Measurements from ENCODE around the gene PRKD1.
"Not testable (repeated sequence)": the region's sequence is repeated elsewhere in the genome, so short reads cannot be mapped to it uniquely, and the experiment has no call there.

PRKD1 gene

DNA sequence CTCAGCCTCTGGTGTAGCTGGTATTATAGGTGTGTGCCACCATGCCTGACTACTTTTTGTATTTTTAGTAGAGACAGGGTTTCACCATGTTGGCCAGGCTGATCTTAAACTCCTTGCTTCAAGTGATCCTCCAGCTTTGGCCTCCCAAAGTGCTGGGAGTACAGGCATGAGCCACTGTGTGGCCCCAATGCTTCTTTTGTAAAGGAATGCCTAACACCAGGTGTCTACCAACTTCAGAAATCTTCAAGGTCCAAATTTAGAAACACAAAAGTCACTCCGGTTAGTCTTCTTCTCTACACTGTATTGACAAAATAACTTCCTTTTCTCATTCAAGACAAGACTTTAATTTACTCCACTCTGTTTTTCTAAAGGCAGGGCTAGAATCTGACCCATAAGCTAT lies 188.7 kb downstream of the PRKD1 start:
- no peak for DNase-seq (ENCODE audit: low read depth)

DNA sequence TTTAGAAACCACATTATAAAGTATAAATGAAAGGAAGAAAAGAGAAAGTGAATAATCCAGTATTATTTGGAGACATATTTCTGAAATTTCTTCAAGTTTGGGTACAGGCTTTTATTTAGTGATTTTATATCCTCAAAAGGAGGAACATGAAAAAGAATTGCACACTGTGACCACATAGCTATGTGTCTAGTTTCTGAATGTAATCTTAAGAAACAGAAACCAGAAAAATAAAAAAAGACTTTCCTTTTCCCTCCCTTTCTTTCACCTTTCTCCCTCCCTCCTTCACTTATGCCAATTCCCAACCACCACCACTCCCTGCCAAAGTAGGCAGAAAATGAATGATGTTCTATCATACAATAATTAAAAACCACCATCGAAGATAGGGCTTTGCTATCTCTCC lies 189.6 kb downstream of the PRKD1 start:
- no peak for DNase-seq (ENCODE audit: low read depth)

DNA sequence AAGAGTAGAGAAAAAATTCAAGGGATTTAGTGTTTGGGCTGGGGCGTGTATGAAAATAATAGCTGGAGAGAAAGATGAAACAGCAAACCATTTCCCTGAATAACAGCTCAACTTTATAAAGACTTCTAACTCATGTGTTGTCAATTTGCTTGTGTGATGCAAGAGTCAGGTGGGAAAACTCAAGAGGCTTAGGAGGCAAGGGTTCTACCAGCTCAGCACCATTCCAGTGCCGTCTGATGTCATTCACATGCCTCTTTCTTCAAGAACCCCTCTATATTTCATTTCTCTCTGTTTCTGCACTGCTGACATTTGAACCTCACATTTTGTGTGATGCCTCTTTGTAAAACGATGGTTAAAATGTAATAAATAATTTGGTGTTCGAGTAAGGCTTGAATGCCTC lies 192.2 kb downstream of the PRKD1 start:
- DNase-seq (ENCODE audit: low read depth): no peak

DNA sequence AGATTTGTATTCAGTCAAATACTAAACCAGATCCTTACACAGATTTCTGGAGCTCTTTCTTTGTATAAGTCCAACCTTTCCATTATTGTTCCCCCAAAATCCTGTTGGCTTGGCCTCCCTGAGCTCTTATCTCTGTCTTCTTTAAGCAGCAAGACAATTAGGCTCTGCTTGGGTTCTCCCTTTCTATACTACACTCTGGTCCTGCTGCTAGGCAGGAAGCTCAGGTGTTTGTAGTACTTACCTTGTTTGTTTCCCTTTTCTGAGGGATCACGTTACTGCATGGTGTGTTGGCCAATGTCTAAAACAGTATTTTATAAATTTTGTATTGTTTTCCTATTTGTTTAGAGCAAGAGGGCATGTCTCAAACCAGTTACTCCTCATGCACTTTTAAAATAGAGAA lies 192.9 kb downstream of the PRKD1 start:
- DNase-seq (ENCODE audit: low read depth): no peak

DNA sequence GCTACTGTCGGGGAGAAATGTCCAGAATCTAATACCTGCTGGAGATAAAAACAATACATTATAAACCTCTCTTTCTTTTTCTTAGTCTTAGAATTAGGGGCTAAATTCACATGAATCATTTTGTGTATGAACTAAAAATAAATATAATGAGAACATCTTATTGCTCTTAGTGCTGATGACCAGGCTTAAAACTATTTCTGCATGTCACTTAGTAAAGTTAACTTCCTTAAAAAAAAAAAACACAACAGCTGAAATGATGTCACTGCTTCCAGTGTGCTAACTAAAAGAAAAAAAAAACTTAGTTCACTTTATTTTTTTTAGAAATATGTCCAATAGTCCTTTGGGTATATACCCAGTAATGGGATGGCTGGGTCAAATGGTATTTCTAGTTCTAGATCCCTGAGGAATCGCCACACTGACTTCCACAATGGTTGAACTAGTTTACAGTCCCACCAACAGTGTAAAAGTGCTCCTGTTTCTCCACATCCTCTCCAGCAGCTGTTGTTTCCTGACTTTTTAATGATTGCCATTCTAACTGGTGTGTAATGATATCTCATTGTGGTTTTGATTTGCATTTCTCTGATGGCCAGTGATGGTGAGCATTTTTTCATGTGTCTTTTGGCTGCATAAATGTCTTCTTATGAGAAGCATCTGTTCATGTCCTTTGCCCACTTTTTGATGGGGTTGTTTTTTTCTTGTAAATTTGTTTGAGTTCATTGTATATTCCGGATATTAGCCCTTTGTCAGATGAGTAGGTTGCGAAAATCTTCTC lies 200.9 kb downstream of the PRKD1 start:
- DNase-seq (ENCODE audit: low read depth): not testable (repeated sequence)

DNA sequence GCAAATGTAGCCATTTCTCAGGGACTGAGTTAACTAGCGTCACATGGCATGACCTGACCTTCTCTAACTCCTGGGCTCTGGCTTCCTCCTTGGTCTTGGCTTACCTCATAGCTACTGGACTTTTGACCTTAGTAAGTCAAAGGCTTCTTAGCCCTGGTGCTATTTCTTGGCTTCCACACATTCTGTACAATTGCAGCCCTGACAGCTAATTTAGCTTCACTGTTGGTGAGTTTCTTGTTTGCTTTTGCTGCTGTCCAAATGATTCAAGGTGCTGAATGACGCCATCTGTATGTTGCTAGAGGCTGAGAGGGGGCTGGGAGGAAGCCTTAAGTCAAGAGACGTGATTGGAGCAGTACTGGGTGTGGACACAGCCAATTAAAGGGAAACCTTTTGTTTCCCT lies 202.7 kb downstream of the PRKD1 start:
- no peak for DNase-seq (ENCODE audit: low read depth)

DNA sequence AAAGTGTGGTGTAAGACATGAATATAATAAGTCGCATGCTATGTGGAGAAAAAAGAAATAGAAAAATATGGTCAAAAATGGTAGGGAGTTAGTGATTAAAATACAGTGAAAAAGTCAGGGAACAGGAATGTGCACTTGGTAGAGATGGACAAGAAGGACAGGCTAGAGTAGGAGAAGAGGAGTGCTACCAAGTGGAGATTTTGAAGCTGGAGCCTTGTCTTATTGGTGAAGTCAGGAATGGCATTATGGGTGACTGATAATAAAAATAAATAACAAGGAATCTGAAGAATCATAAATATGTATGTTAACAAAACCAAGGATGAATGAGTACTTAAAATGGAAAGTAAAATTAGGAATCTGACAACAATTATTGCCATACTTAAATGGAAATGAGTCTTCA lies 204.8 kb downstream of the PRKD1 start:
- no peak for DNase-seq (ENCODE audit: low read depth)

DNA sequence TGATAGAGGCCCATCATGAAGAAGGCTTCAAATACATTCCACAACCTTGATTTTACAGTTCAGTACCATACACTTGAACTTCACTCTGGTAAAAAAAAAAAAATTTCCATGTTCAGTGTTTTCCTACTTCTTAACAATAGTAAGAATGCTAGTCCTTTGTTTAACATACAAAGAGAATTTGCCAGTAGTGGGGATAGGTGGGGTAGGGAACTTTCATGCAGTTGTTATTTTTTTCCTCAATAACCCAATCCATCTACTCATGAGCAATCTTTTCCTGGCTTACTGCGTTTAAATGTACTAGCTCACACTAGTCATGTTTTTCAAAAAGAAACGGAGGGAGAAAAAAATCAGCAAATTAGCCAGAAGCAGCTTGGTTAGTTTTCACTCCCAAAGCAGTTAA lies 206.1 kb downstream of the PRKD1 start:
- no peak for DNase-seq (ENCODE audit: low read depth)

DNA sequence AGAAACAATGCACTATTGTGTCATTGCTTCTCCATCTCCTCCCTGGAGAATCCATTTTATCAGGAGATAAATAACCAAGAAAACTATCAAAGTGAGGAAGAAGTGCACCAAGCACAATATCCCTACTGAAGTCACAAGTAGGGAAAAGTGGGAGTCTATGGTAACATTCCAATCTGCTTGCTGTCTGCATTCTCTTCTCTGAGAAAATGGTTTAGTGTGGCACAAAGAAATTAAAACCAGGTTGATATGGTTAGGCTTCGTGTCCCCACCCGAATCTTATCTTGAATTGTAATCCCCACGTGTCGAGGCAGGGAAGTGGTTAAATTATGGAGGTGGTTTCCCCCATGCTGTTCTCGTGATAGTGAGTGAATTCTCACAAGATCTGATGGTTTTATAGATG lies 209.7 kb downstream of the PRKD1 start:
- DNase-seq (ENCODE audit: low read depth): no peak

DNA sequence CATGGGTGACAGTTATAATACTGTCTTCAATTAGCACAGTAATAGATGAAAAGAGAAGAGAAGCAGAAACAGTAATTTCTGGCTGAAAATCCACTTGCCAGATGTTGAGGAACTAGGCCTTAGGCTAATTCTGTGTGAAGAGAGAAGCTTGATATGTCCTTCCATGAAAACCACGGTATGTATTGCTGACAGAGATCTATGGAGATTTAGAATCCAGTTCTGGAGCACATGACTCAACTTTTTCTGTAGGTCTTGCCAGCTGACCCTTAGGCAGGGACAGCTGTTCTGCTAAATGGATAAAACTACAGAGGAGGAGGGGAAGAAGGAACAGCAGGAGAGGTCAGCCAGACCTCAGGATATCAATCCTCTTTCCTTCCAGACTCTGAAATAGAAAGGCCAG lies 211.5 kb downstream of the PRKD1 start:
- DNase-seq (ENCODE audit: low read depth): no peak

DNA sequence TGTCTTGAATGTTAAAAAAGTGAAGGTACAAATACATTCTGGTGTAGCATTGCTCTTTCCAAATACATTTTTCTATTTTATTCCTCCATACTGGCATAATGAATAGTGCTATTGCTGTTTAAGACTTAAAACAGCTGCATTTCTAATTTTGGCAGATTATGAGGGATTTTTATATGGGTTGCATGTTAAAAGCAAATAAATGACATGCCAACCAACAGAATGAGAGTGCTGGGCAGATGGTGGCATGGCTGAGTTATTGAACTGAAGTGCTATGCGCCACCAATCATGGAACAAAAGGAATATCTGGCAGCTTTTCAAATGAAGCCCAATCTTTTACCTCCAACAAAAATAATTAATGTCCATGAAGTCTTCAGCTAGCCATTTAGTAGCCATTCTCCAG lies 215.0 kb downstream of the PRKD1 start:
- DNase-seq (ENCODE audit: low read depth): no peak

DNA sequence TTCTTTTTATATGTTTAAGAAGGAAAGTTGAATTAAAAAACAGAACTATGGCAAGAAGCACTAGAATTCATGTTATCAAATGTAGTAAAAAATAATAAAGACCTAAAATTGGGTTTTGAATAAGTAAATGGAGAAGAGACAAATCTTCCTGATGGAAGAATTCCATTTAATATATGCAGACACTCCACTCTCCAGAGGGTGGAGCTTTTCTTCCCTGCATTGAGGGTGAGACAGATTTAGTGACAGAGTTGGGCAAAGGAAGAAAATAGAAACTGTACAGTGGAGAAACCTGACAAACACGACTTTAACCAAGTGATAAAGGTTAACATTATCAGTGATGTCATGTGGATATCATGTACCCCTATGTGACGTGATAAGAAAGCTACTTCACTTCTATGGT lies 217.6 kb downstream of the PRKD1 start:
- no peak for DNase-seq (ENCODE audit: low read depth)

DNA sequence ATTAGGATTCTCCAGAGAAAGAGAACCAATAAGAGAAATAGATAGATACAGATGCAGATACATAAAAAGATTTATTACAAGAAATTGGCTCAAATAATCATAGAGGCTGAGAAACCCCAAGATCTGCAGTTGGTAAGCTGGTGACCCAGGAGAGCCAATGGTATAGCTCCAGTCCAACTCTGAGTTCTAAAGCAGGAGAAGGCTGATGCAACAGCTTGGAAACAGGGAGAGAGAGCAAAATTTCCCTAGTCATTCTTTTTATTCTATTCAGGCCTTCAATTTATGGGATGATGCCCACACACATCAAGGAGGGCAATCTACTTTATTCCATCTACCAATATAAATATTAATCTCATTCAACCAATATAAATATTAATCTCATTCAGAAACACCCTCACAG lies 218.2 kb downstream of the PRKD1 start:
- DNase-seq (ENCODE audit: low read depth): no peak

DNA sequence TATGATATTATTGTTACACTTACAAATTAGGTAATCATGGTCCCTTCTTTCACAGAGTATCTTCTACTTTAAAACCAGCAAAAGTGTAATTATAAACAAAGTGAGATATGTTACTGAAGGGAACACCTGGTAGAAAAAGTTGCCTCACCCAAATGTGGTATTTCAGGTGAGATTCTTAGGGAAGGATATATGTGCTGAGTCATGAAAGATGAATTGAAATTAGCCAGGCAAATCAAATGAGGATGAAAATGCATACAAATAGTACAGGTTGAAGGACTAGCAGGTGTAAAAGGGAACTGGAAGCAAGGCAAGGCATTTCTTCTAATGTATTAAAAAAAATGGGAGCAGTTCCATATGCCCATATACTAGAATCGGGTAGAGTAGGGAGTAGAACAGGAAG lies 220.9 kb downstream of the PRKD1 start:
- DNase-seq (ENCODE audit: low read depth): no peak

DNA sequence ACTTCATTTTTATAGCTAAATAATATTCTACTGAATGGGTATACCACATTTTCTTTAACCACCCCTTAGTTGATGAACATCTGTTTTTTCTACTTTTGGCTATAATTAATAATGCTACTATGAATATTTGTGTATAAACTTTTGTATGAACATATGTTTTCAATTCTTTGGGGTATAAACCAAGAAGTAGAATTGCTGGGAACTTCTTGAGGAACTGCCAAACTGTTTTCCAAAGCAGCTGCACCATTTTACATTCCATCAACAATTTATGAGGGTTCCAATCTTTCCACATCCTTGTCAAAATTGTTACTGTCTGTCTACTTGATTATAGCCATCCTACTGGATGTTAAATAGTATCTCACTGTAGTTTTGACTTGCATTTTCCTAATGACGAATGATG lies 221.8 kb downstream of the PRKD1 start:
- DNase-seq (ENCODE audit: low read depth): no peak

DNA sequence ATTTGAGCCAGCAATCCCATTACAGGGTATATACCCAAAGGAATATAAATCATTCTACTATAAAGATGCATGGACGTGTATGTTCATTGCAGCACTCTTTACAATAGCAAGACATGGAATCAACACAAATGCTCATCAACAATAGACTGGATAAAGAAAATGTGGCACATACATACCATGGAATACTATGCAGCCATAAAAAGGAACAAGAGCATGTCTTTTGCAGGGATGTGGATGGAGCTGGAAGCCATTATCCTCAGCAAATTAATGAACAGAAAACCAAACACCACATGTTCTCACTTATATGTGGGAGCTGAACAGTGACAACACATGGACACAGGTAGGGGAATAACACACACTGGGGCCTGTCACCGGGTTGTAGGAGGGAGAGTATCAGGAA lies 238.1 kb downstream of the PRKD1 start:
- not testable (repeated sequence) for DNase-seq (ENCODE audit: low read depth)

DNA sequence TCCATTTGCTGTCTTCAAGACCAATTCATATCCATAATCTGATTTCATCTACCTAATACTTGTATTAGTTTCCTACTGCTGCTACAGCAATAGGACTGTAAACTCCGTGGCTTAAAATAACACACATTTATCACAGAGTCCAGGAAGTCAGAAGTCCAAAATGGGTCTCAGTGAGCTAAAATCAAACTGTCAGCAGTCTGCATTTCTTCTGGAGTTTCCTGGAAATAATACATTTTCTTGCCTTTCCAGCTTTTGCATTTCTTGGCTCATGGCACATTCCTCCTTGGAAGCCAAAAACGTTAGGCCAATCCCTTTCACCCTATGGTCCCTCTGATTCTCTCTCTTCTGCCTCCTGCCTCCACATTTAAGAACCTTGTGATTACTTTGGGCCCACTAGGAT lies 239.8 kb downstream of the PRKD1 start:
- no peak for DNase-seq (ENCODE audit: low read depth)

DNA sequence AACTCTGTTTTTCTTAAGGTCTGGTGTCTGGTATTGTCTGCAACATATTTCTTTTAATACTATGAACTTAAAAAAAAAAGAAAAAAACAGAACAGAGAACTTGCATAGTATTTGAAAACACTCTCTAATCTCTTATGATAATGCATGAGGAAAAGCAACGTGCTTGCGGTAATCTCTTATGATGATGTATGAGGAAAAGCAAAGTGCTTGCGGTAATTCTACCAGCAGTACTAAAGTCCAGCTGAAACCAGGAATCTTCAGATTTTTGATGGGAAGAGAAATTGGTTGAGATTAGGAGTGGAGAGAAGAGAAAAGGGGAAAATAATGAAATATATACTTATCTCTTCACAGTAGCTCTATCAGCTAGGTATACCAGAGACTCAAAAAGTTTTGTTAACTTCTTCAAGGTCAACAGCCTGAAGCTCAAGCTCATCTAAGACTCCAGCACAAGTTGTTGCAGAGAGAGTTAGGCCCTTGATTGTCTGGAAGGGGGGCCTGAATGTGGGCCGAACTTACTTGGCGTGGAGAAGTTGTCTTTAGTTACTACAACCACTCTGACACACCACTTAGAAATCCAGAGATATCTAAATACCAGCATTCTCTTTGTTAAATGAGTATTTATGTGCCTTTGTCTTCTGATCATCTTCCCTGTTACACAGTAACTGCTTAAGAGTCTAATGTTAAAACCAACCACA lies 240.4 kb downstream of the PRKD1 start:
- DNase-seq (ENCODE audit: low read depth): no peak

DNA sequence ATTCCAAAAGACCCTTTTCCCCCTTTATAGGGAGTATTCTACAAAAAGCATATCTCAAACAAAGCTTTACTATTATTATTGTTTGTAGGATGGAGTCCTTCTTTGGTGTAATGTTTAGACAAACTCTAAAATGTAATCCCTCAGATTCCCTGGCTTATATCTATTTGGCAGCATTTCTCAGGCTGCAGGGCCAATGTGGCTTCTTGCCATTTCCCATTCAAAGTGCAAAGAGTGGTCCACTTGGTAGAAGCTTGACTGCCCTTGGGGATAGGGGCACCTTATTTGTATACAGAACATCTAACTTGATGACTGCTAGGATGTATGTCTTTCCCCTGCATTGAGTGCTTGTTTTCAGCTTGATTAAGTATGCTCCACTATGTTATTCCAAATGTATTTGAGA lies 242.7 kb downstream of the PRKD1 start:
- DNase-seq (ENCODE audit: low read depth): no peak

DNA sequence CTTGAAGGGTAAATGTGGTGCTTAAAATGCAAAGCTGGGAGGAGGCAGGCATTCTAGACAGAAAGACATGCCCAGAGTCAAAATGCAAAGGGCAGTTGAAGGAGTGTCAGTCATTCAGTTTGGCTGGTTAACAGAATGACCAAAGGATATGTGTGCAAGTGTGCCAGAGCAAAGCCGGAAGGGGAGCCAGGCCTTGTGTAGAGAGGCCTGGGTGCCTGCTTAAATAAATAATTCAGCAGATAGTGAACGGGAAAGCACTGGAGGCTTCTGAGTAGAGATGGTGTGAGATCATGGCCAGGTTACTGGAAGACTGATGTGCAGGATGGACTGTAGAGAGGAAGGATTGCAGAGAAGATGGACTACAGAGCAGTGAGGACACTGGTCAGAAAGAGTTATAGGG lies 244.9 kb downstream of the PRKD1 start:
- no peak for DNase-seq (ENCODE audit: low read depth)

DNA sequence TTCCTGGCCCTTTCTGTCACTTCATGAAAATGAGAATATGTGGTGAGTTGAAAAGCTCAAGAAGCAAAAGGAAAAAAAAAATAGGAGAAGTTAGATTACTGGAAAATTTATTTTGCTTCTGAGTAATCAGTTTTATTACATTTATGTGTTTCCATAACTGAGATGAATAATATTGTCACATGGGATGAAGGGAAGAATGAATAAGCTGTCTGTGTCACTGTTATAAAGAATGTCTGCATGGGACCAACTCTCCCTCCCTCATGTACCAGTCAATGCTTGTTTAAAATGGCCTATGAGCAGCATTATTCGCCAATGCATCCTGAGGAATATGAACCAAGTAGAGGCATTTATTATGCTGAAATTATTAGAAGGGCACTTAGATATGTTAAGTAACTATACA lies 246.3 kb downstream of the PRKD1 start:
- DNase-seq (ENCODE audit: low read depth): no peak

DNA sequence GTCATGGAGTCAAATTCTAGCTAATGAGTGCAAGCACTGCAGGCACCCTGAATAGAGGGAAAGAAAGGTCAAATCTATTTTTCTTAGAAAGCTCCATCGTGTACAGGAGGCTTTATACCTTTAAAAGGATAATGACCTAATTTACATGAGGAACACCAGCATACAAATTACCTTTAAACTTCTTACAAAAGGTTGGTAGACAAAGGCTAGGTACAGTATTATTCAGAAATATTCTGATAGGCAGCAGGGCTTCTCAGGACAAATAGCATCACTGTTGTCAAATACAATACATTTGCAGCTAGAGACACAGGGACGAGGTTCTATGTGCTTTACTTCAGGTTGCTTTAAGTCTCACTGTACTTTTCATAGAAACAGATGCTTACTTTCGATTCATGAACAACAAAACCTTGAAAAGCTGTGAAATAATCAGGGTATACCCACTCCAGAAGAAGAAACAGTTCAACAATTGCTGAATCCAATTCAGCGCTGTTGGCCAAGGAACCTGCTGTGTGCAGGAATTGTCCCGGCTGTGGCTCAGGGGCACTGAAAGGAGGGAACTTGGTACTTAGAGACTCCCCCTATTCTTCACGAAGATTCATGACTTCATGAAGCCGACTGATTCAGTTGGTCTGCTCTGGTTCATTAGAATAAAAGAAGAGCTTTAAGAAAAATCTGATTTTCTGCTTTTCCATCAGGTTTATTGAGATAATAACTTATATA lies 252.9 kb downstream of the PRKD1 start:
- no peak for DNase-seq (ENCODE audit: low read depth)

DNA sequence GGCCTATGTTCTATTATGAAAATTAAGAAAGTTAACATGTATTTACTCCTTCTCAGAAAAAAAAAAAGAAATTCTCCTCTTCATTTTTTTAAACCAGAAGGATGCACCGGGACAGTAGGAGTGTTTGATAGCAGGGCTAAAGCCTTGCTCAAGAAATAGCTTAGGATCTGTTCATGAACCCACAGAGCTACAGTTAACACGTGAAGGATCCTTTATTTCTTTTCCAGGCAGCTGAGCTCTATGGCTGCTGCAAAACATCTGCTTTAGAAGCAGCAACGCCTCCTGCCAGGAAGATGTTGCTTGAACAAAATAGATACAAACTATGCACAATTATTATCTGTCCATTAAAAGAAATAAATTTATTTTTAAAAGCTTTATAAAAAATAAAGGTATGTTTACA lies 254.8 kb downstream of the PRKD1 start:
- DNase-seq (ENCODE audit: low read depth): no peak
